ENCODE data around the gene EPS15.
"Not testable (repeated sequence)": the region's sequence is repeated elsewhere in the genome, so short reads cannot be mapped to it uniquely, and the experiment has no call there.

Gene EPS15

DNA sequence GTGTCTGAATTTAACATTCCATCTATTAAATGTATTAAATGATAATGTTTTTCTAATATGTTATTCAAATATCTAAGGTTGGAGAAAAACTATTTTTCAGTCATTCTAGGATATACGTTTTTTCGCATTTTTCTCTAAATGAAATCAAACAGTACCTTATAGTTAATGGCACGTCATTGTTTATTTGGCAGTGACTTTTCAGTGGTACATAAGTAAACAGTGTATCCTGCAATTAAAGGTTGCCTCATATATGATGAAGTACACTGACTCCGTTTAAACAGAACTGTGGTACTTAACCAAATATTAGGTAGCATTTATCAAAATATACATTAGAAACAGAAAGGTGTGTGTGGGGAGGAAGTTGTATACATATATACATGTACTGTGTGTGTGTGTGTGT is 79.2 kb downstream of the EPS15 start:
- ChIA-PET CTCF (no interaction called here), POLR2A (no interaction called here)
- no peak for DNase-seq (ENCODE audit: low read depth, low spot score)
- no peak overlapping the region for H3K4me3 ChIP-seq (ENCODE audit: low read depth, low read length)
- TF ChIP-seq, protein P1, sequence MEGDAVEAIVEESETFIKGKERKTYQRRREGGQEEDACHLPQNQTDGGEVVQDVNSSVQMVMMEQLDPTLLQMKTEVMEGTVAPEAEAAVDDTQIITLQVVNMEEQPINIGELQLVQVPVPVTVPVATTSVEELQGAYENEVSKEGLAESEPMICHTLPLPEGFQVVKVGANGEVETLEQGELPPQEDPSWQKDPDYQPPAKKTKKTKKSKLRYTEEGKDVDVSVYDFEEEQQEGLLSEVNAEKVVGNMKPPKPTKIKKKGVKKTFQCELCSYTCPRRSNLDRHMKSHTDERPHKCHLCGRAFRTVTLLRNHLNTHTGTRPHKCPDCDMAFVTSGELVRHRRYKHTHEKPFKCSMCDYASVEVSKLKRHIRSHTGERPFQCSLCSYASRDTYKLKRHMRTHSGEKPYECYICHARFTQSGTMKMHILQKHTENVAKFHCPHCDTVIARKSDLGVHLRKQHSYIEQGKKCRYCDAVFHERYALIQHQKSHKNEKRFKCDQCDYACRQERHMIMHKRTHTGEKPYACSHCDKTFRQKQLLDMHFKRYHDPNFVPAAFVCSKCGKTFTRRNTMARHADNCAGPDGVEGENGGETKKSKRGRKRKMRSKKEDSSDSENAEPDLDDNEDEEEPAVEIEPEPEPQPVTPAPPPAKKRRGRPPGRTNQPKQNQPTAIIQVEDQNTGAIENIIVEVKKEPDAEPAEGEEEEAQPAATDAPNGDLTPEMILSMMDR (IDR thresholded peaks at IDR 0.05; ENCODE audit: insufficient read depth, low read length, missing control alignments) = no peak

DNA sequence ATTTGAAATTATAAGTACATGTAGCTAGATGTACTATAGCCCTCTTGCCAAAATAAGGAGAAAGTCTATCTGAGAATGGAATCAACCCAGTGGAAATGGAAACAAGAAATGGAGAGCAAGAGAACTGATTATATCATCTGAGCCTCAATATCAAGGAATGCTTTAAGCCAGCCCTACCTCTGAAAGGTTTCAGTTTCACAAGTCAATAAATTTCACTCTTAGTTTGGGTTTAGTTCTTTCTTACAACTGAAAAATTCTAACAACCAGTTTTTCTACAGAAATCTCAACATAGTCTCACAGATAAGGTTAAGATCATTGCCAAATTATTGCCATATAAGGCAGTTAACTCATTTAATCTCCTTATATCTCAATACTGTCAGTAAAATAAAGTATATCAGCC is 80.0 kb downstream of the EPS15 start:
- no peak overlapping the region for H3K4me3 ChIP-seq (ENCODE audit: low read depth, low read length)

DNA sequence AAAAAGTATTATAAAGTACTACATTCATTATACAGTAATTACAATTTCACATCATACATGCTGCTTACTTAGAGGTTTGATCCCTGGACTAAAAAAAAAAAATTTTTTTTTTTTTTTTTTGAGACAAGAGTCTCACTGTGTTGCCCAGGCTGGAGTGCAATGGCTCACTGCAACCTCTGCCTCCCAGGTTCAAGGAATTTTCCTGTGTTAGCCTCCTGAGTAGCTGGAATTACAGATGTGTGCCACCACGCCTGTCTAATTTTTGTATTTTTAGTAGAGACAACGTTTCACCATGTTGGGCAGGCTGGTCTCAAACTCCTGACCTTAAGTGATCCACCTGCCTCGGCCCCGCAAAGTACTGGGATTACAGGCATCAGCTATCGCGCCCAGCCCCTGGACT is 81.7 kb downstream of the EPS15 start:
- POLR2A ChIA-PET; DNase-seq (ENCODE audit: low read depth, low spot score): not testable (repeated sequence)
- CTCF ChIA-PET = interaction anchor here (1.9 kb wide), 1 partner anchor 15 kb away, joined by 5 read pairs; no protein-coding TSS in a partner anchor

More for the DNA sequence above, 80.0 kb downstream of the EPS15 start:
- TF ChIP-seq, protein P1 (IDR thresholded peaks at IDR 0.05; ENCODE audit: insufficient read depth, low read length, missing control alignments) = no peak
- CTCF ChIA-PET = no interaction called here
- POLR2A ChIA-PET = no interaction called here
- no peak for DNase-seq (ENCODE audit: low read depth, low spot score)

DNA sequence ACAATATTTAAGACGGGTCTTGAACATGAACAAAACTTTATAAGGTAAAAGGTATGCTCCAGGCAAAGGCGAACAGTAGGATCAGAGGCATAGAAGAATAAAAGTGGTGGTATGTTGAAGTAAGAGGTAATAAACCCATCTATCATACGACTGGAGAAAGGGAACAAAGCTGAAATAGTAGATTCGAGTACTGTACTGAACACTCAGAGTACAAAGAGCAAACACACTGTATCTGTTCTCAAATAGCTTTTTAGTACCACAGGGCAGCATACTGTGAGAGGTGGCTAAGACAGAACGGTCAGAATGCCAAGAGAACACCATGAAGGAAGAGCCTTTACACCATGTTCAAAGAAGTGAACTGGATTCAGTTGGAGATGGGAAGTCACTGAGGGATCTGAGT is 83.2 kb downstream of the EPS15 start:
- DNase-seq (ENCODE audit: low read depth, low spot score) = no peak
- TF ChIP-seq, protein P1 (IDR thresholded peaks at IDR 0.05; ENCODE audit: insufficient read depth, low read length, missing control alignments) = no peak
- POLR2A ChIA-PET = no interaction called here
- CTCF ChIA-PET = interaction anchor here (1.1 to 1.9 kb wide), 2 partner anchors 13 to 18 kb away, joined by 3 to 5 read pairs; no protein-coding TSS in a partner anchor
- H3K4me3 ChIP-seq (ENCODE audit: low read depth, low read length) = no peak overlapping the region

More for the DNA sequence above, 81.7 kb downstream of the EPS15 start:
- H3K4me3 ChIP-seq (ENCODE audit: low read depth, low read length) = not testable (repeated sequence)

DNA sequence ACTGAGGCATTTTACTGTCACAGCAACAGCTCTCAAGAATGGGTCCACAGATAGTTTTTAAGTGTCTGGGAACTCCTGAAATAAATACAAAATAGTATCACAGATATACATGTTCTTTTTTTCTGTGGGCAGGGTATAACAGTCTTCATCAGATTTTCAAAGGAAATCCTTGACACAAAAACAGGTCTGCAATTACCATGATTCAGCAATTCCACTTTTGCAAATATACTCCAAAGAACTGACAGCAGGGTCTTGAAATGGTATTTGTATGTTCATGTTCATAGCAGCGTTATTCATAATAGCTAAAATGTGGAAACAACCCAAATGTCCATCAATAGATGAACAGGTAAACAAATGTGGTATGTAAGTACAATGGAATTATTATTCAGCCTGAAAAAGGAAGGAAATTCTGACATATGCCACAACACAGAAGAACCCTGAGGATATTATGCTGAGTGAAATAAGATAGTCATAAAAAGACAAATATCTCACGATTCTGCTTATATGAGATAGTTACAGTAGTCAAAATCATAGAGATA is 85.0 kb downstream of the EPS15 start:
- ChIA-PET POLR2A (no interaction called here), CTCF (no interaction called here)
- TF ChIP-seq, protein P1 (IDR thresholded peaks at IDR 0.05; ENCODE audit: insufficient read depth, low read length, missing control alignments) = no peak
- no peak for DNase-seq (ENCODE audit: low read depth, low spot score)
- H3K4me3 ChIP-seq (ENCODE audit: low read depth, low read length) = no peak overlapping the region

DNA sequence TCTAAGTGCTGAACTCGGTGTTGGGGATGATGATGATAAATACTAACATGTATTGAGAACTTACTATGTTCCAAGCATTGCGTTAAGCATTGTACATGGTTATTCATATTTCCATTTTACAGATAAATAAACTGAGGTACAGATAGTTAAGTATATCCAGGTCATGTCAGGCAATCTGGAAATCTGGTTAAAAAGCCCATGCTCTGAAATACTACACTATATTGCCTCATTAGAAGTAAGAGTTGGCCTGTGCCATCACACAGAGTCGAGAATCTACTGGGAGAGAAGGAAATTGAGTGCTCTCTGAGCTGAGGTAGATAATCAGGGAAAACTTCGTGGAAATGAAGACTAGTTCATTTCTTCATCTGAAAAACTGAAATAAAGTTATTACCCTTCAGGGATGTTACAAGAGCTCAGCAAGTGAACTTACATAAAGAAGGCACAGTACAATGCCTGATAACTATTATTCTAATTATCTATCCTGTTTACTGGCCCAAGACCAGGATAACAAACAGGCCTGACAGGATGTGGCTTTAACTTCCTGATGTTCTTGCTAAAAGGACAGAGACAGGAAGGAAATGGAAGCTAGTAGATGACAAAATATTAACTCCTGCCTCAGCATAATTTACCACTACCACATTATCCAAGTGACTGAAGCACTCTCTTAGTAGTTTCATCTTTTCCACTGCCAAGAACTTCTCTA is 85.6 kb downstream of the EPS15 start:
- no peak overlapping the region for H3K4me3 ChIP-seq (ENCODE audit: low read depth, low read length)
- ChIA-PET POLR2A (no interaction called here), CTCF (no interaction called here)
- DNase-seq (ENCODE audit: low read depth, low spot score) = no peak
- TF ChIP-seq, protein P1 (IDR thresholded peaks at IDR 0.05; ENCODE audit: insufficient read depth, low read length, missing control alignments) = no peak

DNA sequence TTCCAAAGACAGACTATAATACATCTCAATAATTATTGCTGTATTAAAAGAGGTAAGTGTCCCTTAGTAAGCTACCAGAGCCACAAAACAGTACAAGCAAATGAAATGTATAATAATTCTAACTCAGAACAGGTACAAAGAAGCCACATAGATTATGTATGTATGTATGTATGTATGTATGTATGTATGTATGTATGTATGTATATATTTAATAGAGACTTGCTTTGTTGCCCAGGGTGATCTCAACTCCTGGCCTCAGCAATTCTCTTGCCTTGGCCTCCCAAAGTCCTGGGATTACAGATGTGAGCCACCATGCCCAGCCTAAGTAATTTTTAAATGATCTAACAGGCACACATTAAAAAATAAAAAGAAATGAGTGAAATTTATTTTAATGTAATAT is 86.9 kb downstream of the EPS15 start:
- TF ChIP-seq, protein P1 (IDR thresholded peaks at IDR 0.05; ENCODE audit: insufficient read depth, low read length, missing control alignments) = no peak
- H3K4me3 ChIP-seq (ENCODE audit: low read depth, low read length) = no peak overlapping the region
- ChIA-PET POLR2A (no interaction called here), CTCF (no interaction called here)
- no peak for DNase-seq (ENCODE audit: low read depth, low spot score)
